COLO829 (cell line): ENCODE measurements around the gene AGAP1.
"Not testable (repeated sequence)": the region's sequence is repeated elsewhere in the genome, so short reads cannot be mapped to it uniquely, and the experiment has no call there.

ENCODE experiments used
- DNase-seq: peaks from one replicate; pipeline ENCODE4 v3.0.0; 2012; ENCODE audit warnings: low spot score

The AGAP1 gene

GRCh38 chr2:236124182-236124893 lies 630.5 kb downstream of the AGAP1 start:
- no peak for DNase-seq

- DNase-seq, result no peak
Observed at GRCh38 chr2:236125541-236125940, 631.7 kb downstream of the AGAP1 start.

- DNase-seq, result no peak
Observed at GRCh38 chr2:236127010-236127409, 633.2 kb downstream of the AGAP1 start.

GRCh38 chr2:236128321-236128720 lies 634.5 kb downstream of the AGAP1 start:
- DNase-seq, result no peak

- no peak for DNase-seq
Observed at GRCh38 chr2:236129935-236130334, 636.1 kb downstream of the AGAP1 start.

GRCh38 chr2:236130349-236130998 lies 636.6 kb downstream of the AGAP1 start:
- no peak for DNase-seq

- no peak for DNase-seq
Observed at GRCh38 chr2:236131073-236131692, 637.3 kb downstream of the AGAP1 start.

- no peak for DNase-seq
Observed at GRCh38 chr2:236133410-236134012, 639.7 kb downstream of the AGAP1 start.

- no peak for DNase-seq
Observed at GRCh38 chr2:236136538-236136937, 642.7 kb downstream of the AGAP1 start.

GRCh38 chr2:236137066-236137465 lies 643.2 kb downstream of the AGAP1 start:
- no peak for DNase-seq

- DNase-seq, result not testable (repeated sequence)
Observed at GRCh38 chr2:236141616-236142015, 647.8 kb downstream of the AGAP1 start.

GRCh38 chr2:236143811-236144210 lies 650.0 kb downstream of the AGAP1 start:
- DNase-seq, result no peak

GRCh38 chr2:236146436-236146835 lies 652.6 kb downstream of the AGAP1 start:
- no peak for DNase-seq

- DNase-seq, result no peak
Observed at GRCh38 chr2:236155406-236155805, 661.6 kb downstream of the AGAP1 start.

GRCh38 chr2:236156095-236156859 lies 662.4 kb downstream of the AGAP1 start:
- no peak for DNase-seq

- DNase-seq, result no peak
Observed at GRCh38 chr2:236156860-236157194, 663.0 kb downstream of the AGAP1 start.

- no peak for DNase-seq
Observed at GRCh38 chr2:236157366-236157765, 663.5 kb downstream of the AGAP1 start.

GRCh38 chr2:236157815-236158498 lies 664.1 kb downstream of the AGAP1 start:
- DNase-seq, result no peak

- no peak for DNase-seq
Observed at GRCh38 chr2:236158969-236159777, 665.3 kb downstream of the AGAP1 start.

GRCh38 chr2:236159778-236160170 lies 665.9 kb downstream of the AGAP1 start:
- no peak for DNase-seq
